Smooth muscle cell (in vitro differentiated cells): Measurements from ENCODE around the gene SPX. TPM values are rescaled to one million over a fixed set of nuclear protein-coding genes. Genes with fewer than 3 reads are reported as not detected.

Experiments
- DNase-seq: peaks from one replicate; lab custom pipeline; 2025; ENCODE audit not compliant: unreplicated experiment; lab: John Stamatoyannopoulos, UW
- H2AFZ ChIP-seq: fragments of 200-600 bp; sonication (generic); 2 replicates; pipeline ENCODE4 v1.6.0; 2016; ENCODE audit warnings: antibody characterized with exemption, low read depth, mild to moderate bottlenecking
- H3F3A ChIP-seq: fragments of 200-600 bp; sonication (generic); 2 replicates; pipeline ENCODE4 v1.6.0; 2017; ENCODE audit warnings: antibody characterized with exemption, low read depth
- H3K27ac ChIP-seq: fragments of 200-600 bp; sonication (generic); 2 replicates; pipeline ENCODE4 v1.5.1; 2016; ENCODE audit warnings: low read depth, mild to moderate bottlenecking
- H3K27me3 ChIP-seq: fragments of 200-600 bp; sonication (generic); 2 replicates; pipeline ENCODE4 v1.6.1; 2016; ENCODE audit warnings: low read depth, mild to moderate bottlenecking
- H3K36me3 ChIP-seq: fragments of 200-600 bp; sonication (generic); 2 replicates; pipeline ENCODE4 v1.5.1; 2016; ENCODE audit warnings: low read depth
- H3K4me1 ChIP-seq: fragments of 200-600 bp; sonication (generic); 2 replicates; pipeline ENCODE4 v1.5.1; 2016; ENCODE audit warnings: low read depth
- H3K4me2 ChIP-seq: fragments of 200-600 bp; sonication (generic); 2 replicates; pipeline ENCODE4 v1.6.0; 2016; ENCODE audit warnings: mild to moderate bottlenecking
- H3K4me3 ChIP-seq: fragments of 200-600 bp; sonication (generic); 2 replicates; pipeline ENCODE4 v1.5.1; 2016; ENCODE audit warnings: mild to moderate bottlenecking
- H3K79me2 ChIP-seq: fragments of 200-600 bp; sonication (generic); 2 replicates; pipeline ENCODE4 v1.6.0; 2016; ENCODE audit warnings: low read depth, mild to moderate bottlenecking
- H3K9ac ChIP-seq: fragments of 200-600 bp; sonication (generic); 2 replicates; pipeline ENCODE4 v1.6.0; 2016; ENCODE audit warnings: low read depth
- H3K9me3 ChIP-seq: fragments of 200-600 bp; sonication (generic); replicated peaks from 2 replicates; pipeline ENCODE4 v1.5.1; 2016; ENCODE audit warnings: low read depth
- H4K20me1 ChIP-seq: fragments of 200-600 bp; sonication (generic); 2 replicates; pipeline ENCODE4 v1.6.0; 2016; ENCODE audit warnings: low read depth
- WGBS: methylation state at CpG from one replicate; pipeline ENCODE4 v1.1.7; 2016; ENCODE audit warnings: low lambda C conversion rate; 5-methylcytosine and 5-hydroxymethylcytosine counted together
- polyA plus RNA-seq: library from polyadenylated mRNA; unstranded; fragments of >200 nt; fragmentation: Nextera tagmentation; extraction: Ambion mirVana; gene quantifications from 2 replicates; pipeline ENCODE4 v1.2.1, GENCODE V29; 2016
- total RNA-seq: library from RNA; depleted of rRNA; stranded (reverse); fragments of >200 nt; gene quantifications from 2 replicates; pipeline ENCODE4 v1.2.3, GENCODE V29; 2014
- TF ChIP-seq, protein P1 (sequence below): fragments of 200-600 bp; sonication (generic); IDR thresholded peaks from 2 replicates; pipeline ENCODE4 v1.5.1; 2017; ENCODE audit warnings: borderline replicate concordance, mild to moderate bottlenecking, antibody characterized with exemption; ENCODE audit not compliant: insufficient read depth, poor library complexity, severe bottlenecking

The SPX gene
- total and polyA plus RNA-seq, 2 experiments from 2014 or later = 0.30 to 0.40 TPM

DNA sequence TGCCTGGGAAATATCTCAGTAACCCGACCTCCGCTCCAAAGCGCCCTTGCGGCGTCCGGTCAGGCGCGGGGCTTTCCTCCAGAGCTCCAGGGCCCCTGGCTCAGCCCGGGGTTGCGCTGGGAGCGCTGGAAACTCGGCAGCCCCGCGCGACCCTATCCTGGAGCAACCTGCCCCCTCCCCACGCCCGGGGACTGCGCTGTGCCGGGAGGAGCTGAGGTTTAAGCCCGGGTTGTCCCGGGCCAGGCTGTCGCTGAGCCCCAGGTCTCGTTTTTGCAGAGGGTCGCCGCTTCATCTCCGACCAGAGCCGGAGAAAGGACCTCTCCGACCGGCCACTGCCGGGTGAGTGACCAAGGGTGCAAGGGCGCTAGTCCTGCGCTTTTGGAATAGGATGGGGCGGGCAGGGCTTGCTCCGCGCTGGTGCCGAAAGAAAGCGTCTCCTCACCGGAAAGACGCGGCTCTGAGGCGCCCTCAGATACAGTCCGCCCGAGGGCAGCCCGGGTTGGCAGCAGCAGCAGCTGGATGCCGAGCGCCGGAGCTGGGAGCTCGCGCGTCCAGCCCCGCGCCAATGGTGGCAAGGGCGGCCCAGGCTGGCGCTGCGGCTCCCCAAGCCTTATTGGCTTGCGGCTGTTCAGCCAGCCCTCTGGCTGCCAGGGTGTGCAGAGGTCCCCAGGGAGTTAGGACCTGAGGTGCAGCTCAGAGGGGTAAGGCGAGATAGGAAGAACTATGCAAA lies 1.5 kb downstream of the SPX start:
- Histone ChIP-seq H3K9me3 (no peaks in the 10 kb centered on the region), H3K9ac (no peak overlapping the region), H3K4me1 (no peaks in the 10 kb centered on the region), H3K79me2 (no peaks in the 10 kb centered on the region), H2AFZ (peak overlapping the region; percentile 92), H3K4me3 (peak overlapping the region; percentile 79), H3F3A (no peaks in the 10 kb centered on the region), H3K27ac (no peak overlapping the region), H3K4me2 (peak overlapping the region; percentile 99), H3K36me3 (no peaks in the 10 kb centered on the region), H3K27me3 (peaks cover 54% of the 10 kb centered on the region), H4K20me1 (no peaks in the 10 kb centered on the region)
- WGBS = 1% methylated on average over 57 of the region's 57 CpGs
- DNase-seq = peak; percentile 11
- TF ChIP-seq, protein P1, sequence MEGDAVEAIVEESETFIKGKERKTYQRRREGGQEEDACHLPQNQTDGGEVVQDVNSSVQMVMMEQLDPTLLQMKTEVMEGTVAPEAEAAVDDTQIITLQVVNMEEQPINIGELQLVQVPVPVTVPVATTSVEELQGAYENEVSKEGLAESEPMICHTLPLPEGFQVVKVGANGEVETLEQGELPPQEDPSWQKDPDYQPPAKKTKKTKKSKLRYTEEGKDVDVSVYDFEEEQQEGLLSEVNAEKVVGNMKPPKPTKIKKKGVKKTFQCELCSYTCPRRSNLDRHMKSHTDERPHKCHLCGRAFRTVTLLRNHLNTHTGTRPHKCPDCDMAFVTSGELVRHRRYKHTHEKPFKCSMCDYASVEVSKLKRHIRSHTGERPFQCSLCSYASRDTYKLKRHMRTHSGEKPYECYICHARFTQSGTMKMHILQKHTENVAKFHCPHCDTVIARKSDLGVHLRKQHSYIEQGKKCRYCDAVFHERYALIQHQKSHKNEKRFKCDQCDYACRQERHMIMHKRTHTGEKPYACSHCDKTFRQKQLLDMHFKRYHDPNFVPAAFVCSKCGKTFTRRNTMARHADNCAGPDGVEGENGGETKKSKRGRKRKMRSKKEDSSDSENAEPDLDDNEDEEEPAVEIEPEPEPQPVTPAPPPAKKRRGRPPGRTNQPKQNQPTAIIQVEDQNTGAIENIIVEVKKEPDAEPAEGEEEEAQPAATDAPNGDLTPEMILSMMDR = no peak

DNA sequence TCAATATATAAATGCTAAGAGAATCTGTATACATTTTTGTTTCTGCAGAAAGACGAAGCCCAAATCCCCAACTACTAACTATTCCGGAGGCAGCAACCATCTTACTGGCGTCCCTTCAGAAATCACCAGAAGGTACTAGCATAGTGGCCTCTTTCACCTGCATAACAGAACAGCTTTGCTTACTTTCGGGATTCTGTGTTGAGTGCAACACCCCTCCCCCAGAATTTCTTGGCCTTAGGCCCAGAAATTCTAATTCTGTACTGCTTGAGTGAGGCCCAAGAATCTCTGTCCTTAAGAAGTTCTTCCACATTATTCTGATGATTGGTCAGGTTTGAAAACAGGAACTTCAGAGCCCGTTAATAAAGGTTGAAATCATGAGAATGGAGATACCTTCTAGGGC lies 2.9 kb downstream of the SPX start:
- Histone ChIP-seq H3K4me3 (no peak overlapping the region), H3F3A (no peaks in the 10 kb centered on the region), H3K9me3 (no peaks in the 10 kb centered on the region), H3K27ac (no peak overlapping the region), H3K9ac (no peak overlapping the region), H4K20me1 (no peaks in the 10 kb centered on the region), H3K79me2 (no peaks in the 10 kb centered on the region), H3K4me2 (no peak overlapping the region), H2AFZ (no peak overlapping the region), H3K36me3 (no peaks in the 10 kb centered on the region), H3K27me3 (peaks cover 54% of the 10 kb centered on the region), H3K4me1 (no peaks in the 10 kb centered on the region)
- TF ChIP-seq, protein P1 = no peak
- WGBS = 96% methylated on average over 5 of the region's 5 CpGs
- DNase-seq = no peak

DNA sequence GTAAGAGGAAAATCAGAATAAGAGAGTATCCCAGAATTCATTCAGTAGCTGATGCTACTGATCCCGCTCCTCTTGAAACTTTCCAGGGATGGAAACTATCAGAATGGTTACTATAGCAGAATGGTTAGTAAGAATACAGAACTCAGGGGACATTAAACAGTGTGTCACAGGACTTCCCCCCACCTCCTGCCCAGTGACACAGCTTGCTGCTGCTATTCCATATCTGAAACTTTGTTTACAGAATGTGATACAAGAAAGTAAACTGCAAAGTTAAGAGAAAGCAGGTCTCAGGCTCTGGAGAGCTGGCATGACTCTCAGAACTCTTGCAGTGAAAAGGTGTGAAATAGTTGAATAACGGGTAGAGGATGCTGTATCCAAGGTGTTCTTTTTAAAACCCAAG lies 3.4 kb downstream of the SPX start:
- H4K20me1 ChIP-seq = no peaks in the 10 kb centered on the region
- WGBS = 80% methylated on average over 2 of the region's 2 CpGs
- no peak for DNase-seq
- peaks cover 54% of the 10 kb centered on the region for H3K27me3 ChIP-seq
- H3K4me1 ChIP-seq = no peaks in the 10 kb centered on the region
- TF ChIP-seq, protein P1 = no peak
- H3K4me2 ChIP-seq = no peak overlapping the region
- H3F3A ChIP-seq = no peaks in the 10 kb centered on the region
- no peaks in the 10 kb centered on the region for H3K36me3 ChIP-seq
- H3K4me3 ChIP-seq = no peak overlapping the region
- no peak overlapping the region for H3K9ac ChIP-seq
- no peaks in the 10 kb centered on the region for H3K9me3 ChIP-seq
- no peaks in the 10 kb centered on the region for H3K79me2 ChIP-seq
- H2AFZ ChIP-seq = no peak overlapping the region
- no peak overlapping the region for H3K27ac ChIP-seq
